HCT116 (cell line): Measurements from ENCODE around the gene CDH4.

Experiments
- EZH2phosphoT487 ChIP-seq: fragments of 200-600 bp; IDR thresholded peaks from 2 replicates; pipeline ENCODE4 v1.6.1; 2018; ENCODE audit warnings: antibody characterized with exemption, borderline replicate concordance
- POLR2AphosphoS5 ChIP-seq: IDR thresholded peaks from 2 replicates; pipeline ENCODE4 v1.6.1; 2011; ENCODE audit warnings: mild to moderate bottlenecking, low read depth, low read length, moderate library complexity

GRCh38 chr20:61918548-61918947 lies 666.5 kb downstream of the CDH4 start:
- TF ChIP-seq EZH2phosphoT487 (no peak), POLR2AphosphoS5 (no peak)
